Measurements from ENCODE around the gene RNF224.

RNF224 gene

DNA sequence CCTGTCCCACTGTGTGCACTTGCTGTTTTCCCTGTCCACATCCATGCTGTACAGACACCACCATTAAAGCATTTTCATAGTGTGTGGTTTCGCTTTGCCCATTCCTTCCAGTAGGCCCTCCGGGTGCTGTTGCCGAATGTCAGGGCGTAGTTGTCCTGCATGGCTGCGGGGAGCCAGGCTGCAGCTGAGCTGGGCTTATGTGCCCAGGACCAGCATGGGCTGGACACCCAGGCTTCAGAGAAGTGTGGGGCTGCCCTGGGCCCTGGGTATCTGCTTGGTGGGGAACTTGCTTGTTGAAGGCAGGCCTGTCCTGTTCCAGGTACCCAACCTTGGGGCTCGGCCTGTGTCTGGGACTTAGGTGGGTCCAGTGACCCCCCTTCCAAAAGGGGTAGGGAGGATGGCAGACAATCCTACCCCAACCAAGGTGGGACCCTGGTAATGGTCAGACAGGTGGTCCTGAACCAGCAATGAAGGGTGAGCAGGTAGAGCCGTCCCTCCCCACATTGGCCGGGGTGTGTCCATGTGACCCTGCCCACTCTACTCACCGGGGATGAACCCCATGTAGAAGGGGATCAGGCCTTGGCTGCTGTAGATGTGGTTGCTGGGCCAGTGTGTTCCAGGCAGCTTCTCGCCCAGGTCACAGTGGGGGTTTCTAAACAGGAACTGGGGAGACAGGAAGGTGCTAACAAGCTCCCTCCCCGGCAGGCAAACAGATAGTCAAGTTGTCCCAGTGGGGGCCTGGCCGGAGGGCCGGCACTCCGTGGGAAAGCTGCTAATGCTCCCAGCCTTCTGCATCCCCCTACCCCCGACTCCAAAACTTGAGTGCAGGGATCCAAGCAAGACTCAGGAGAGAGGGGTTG lies 16.6 kb downstream of the RNF224 start:
- no peak for DNase-seq (ENCODE audit: low read depth, low spot score)
- TF ChIP-seq, protein P1, sequence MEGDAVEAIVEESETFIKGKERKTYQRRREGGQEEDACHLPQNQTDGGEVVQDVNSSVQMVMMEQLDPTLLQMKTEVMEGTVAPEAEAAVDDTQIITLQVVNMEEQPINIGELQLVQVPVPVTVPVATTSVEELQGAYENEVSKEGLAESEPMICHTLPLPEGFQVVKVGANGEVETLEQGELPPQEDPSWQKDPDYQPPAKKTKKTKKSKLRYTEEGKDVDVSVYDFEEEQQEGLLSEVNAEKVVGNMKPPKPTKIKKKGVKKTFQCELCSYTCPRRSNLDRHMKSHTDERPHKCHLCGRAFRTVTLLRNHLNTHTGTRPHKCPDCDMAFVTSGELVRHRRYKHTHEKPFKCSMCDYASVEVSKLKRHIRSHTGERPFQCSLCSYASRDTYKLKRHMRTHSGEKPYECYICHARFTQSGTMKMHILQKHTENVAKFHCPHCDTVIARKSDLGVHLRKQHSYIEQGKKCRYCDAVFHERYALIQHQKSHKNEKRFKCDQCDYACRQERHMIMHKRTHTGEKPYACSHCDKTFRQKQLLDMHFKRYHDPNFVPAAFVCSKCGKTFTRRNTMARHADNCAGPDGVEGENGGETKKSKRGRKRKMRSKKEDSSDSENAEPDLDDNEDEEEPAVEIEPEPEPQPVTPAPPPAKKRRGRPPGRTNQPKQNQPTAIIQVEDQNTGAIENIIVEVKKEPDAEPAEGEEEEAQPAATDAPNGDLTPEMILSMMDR (IDR thresholded peaks at IDR 0.05; ENCODE audit: insufficient read depth, low read length, missing control alignments), result no peak
- CTCF ChIA-PET, result interaction anchor here (0.8 to 1.4 kb wide), 2 partner anchors 11 to 12 kb away, joined by 4 read pairs; partner anchors contain the start of gene NELFB
- POLR2A ChIA-PET, result interaction anchor here (0.7 to 7.4 kb wide), 3 partner anchors 10 to 185 kb away, joined by 4 to 164 read pairs (median 8); partner anchors contain the start of genes ANAPC2, NELFB, SSNA1 and STPG3
- no peak overlapping the region for H3K4me3 ChIP-seq (ENCODE audit: low read depth, low read length)

DNA sequence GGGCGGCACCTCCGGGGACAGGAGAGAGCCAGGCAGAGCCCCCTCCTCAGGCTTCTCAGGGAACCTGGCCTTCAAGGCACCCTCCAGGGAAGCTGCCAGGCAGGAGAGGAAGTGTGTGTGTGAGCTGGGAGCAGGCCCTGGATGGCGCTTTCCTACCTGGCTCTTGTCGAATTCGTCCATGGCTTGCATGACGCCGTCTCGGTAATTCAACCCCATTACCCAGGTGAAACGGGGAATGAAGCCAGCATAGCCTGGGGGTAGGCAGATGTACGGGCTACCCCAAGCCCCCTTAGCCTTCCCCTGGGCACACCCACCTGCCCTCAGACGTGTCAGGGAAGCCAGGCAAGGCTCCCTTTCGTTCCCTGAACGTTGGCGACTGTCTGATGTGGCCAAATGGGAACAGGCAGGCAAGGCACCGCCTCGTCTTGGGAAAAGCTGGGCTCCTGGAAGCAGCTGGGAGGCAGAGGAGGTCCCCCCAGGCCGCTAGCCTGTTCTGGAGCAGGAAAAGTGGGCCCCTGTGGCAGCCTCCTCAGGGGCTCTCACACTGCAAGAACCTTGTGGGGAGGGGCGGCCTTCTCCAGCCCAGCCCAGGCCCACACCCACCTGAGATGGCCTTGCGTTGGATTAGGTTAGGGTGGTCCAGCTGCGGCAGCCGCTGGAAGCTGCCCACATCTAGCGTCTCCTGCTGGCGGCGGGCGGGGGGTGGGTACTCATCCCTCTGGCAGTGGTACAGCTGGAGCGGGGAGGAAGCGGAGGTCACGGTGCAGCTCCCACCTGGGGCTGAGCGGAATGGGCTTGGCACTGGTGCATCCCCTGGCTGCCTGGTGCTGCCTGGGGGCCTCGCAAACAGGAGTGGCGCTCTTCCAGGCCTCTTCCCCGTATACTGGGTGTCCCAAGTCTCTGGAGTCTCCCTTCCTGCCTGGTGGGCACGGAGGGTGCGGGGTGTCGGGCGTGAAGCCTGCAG lies 17.5 kb downstream of the RNF224 start:
- TF ChIP-seq, protein P1 (IDR thresholded peaks at IDR 0.05; ENCODE audit: insufficient read depth, low read length, missing control alignments), result no peak
- H3K4me3 ChIP-seq (ENCODE audit: low read depth, low read length), result no peak overlapping the region
- DNase-seq (ENCODE audit: low read depth, low spot score), result no peak
- CTCF ChIA-PET, result interaction anchor here (1.1 to 1.7 kb wide), 2 partner anchors 8 to 10 kb away, joined by 6 to 7 read pairs; partner anchors contain the start of gene NELFB
- POLR2A ChIA-PET, result interaction anchor here (0.7 to 7.4 kb wide), 4 partner anchors 9 to 115 kb away, joined by 3 to 164 read pairs (median 4); partner anchors contain the start of genes NELFB, STPG3 and TOR4A

DNA sequence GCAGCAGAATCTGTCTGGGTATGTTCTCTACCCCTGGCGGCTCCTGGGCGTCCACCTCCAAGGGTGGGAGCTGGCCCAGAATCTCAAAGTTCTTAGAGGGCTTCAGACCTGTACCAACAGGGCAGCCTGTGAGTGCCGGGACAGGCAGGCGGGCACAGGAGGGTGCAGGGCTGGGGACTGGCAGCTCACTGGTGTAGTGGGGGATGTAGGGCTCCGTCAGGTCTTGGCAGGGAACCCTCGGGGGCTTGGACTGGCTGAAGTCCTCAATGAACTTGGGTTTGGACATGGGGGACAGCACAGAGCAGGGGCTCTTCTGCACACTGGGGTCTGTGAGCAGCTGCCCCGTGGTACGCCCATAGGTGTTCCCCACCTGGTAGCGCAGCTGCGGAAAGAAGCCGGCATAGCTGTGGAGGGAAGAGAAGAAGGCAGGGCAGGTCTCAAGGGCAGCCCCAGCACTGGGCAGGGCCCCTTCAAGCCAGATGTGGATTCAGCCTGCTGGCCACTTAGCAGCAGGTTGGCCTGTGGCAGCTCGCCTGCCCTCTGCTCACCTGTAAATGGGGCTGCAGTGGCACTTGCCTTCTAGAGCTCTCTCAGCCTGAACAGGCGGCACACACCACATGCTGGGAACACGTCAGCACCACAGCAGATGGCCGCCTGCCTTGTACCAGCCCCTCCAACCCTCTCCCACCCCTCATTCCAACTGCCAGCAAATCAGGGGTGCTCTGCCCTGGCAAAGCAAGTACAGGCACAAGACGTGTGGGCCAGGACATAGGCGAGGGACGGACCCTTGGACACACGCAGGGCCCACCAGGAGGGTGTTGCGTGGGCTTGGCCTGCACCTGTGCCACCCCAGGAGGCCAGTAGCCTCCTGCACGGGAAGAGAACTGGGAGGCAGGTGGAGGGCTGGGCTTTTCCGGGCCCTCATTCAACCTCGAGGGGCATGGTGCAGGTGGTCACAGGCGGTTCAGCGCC lies 18.4 kb downstream of the RNF224 start:
- TF ChIP-seq, protein P1 (IDR thresholded peaks at IDR 0.05; ENCODE audit: insufficient read depth, low read length, missing control alignments), result no peak
- ChIA-PET POLR2A (interaction anchor here (1.1 to 7.4 kb wide), 2 partner anchors 8 to 116 kb away, joined by 3 to 164 read pairs; partner anchors contain the start of genes NELFB and STPG3), CTCF (interaction anchor here (1.1 to 1.7 kb wide), 2 partner anchors 9 kb away, joined by 6 to 7 read pairs; partner anchors contain the start of gene NELFB)
- H3K4me3 ChIP-seq (ENCODE audit: low read depth, low read length), result no peak overlapping the region
- no peak for DNase-seq (ENCODE audit: low read depth, low spot score)

DNA sequence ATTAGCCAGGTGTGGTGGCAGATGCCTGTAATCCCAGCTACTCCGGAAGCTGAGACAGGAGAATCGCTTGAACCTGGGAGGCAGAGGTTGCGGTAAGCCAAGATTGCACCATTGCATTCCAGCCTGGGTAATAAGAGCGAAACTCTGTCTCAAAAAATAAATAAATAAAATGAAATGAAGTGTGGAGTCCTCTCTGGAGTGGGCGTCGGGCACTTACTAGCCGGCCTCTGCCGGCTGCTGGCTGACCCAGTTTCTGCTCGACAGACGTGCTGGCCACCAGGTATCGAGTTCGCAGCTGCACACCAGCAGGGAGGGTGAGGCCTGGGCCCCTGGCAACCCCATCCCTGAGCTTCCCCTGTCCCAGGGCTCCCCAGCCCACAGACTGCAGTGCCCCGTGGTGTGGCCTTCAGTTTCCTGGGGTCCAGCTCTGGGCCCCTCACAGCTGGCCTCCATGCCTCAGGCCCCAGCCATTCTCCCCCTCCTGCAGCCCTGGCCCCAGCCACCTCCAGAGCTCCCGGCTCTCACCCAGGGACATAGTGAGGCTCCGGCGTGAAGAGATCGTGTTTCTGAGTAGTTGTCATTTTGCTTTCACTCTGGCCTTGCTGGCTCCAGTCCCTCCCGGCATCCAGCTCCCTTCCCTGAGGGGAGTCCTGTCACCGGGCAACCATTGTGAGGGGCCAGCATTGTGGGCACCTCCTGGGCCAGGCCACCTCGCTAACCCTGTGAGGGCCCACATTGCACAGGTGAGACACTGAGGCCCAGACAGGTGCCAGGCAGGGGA lies 20.0 kb downstream of the RNF224 start:
- DNase-seq (ENCODE audit: low read depth, low spot score), result no peak
- CTCF ChIA-PET, result interaction anchor here (0.8 to 1.4 kb wide), 2 partner anchors 11 to 18 kb away, joined by 3 to 4 read pairs; no protein-coding TSS in a partner anchor
- TF ChIP-seq, protein P1 (IDR thresholded peaks at IDR 0.05; ENCODE audit: insufficient read depth, low read length, missing control alignments), result no peak
- no peak overlapping the region for H3K4me3 ChIP-seq (ENCODE audit: low read depth, low read length)
- POLR2A ChIA-PET, result no interaction called here

DNA sequence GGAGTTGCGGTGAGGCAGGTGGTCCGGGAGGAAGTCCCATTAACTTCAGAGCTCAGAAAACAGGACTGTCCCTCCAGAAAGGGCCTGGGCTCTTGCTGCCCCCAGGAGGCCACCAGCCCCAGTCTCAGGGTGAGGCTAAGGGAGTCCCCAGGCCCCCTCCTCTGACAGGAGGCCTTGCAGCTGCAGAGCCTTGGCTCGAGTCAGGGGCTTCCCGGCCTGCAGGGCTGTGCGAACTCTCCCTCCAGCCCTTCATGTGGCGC lies 20.5 kb downstream of the RNF224 start:
- TF ChIP-seq, protein P1 (IDR thresholded peaks at IDR 0.05; ENCODE audit: insufficient read depth, low read length, missing control alignments), result no peak
- DNase-seq (ENCODE audit: low read depth, low spot score), result no peak
- no peak overlapping the region for H3K4me3 ChIP-seq (ENCODE audit: low read depth, low read length)
- CTCF ChIA-PET, result interaction anchor here (1.4 to 2.3 kb wide), 2 partner anchors 18 to 21 kb away, joined by 4 to 6 read pairs; partner anchors contain the start of gene RNF224
- POLR2A ChIA-PET, result no interaction called here
